ENCODE results near the gene SIAE.

The SIAE gene

GRCh38 chr11:124638500-124638899 lies 35.0 kb downstream of the SIAE start:
- Histone ChIP-seq H3K4me3 (ENCODE audit: low read length, poor library complexity, severe bottlenecking) (no peak overlapping the region), H3K79me2 (ENCODE audit: insufficient read depth, low read length) (no peaks in the 10 kb centered on the region), H3K9me3 (ENCODE audit: insufficient read depth, low read depth, low read length) (no peaks in the 10 kb centered on the region), H3F3A (ENCODE audit: low read depth) (no peaks in the 10 kb centered on the region), H2AFZ (ENCODE audit: low read length) (no peak overlapping the region), H3K9me2 (replicated peaks; ENCODE audit: low read depth, low read length) (no peaks in the 10 kb centered on the region), H3K36me3 (ENCODE audit: insufficient read depth, low read length) (peaks cover 36% of the 10 kb centered on the region; the same call in 1 of the 2 replicates), H3K27me3 (ENCODE audit: insufficient read depth, low read length, poor library complexity, severe bottlenecking) (no peaks in the 10 kb centered on the region), H3K4me2 (ENCODE audit: low read depth, low read length, poor library complexity, severe bottlenecking) (no peak overlapping the region), H3K9ac (ENCODE audit: low read depth, low read length, poor library complexity, severe bottlenecking) (no peak overlapping the region), H4K20me1 (ENCODE audit: insufficient read depth, low read length, poor library complexity, severe bottlenecking) (peaks cover 2% of the 10 kb centered on the region), H3K4me1 (ENCODE audit: insufficient read depth, low read length, poor library complexity, severe bottlenecking) (peaks cover 7% of the 10 kb centered on the region)
- no peak for TF ChIP-seq EZH2phosphoT487 (IDR thresholded peaks at IDR 0.05; ENCODE audit: borderline replicate concordance)
- no peak for TF ChIP-seq CTCF (conservative IDR thresholded peaks at IDR 0.05; ENCODE audit: low read length)

GRCh38 chr11:124635932-124636331 lies 37.6 kb downstream of the SIAE start:
- Histone ChIP-seq H3K9me2 (replicated peaks; ENCODE audit: low read depth, low read length) (no peaks in the 10 kb centered on the region), H3K9ac (ENCODE audit: low read depth, low read length, poor library complexity, severe bottlenecking) (no peak overlapping the region), H3K4me2 (ENCODE audit: low read depth, low read length, poor library complexity, severe bottlenecking) (no peak overlapping the region), H3K9me3 (ENCODE audit: insufficient read depth, low read depth, low read length) (no peaks in the 10 kb centered on the region), H3K4me3 (ENCODE audit: low read length, poor library complexity, severe bottlenecking) (no peak overlapping the region), H3K27me3 (ENCODE audit: insufficient read depth, low read length, poor library complexity, severe bottlenecking) (no peaks in the 10 kb centered on the region), H3K36me3 (ENCODE audit: insufficient read depth, low read length) (peaks cover 61% of the 10 kb centered on the region), H4K20me1 (ENCODE audit: insufficient read depth, low read length, poor library complexity, severe bottlenecking) (peaks cover 2% of the 10 kb centered on the region), H3K79me2 (ENCODE audit: insufficient read depth, low read length) (no peaks in the 10 kb centered on the region), H2AFZ (ENCODE audit: low read length) (no peak overlapping the region), H3F3A (ENCODE audit: low read depth) (no peaks in the 10 kb centered on the region), H3K4me1 (ENCODE audit: insufficient read depth, low read length, poor library complexity, severe bottlenecking) (no peaks in the 10 kb centered on the region)
- TF ChIP-seq EZH2phosphoT487 (IDR thresholded peaks at IDR 0.05; ENCODE audit: borderline replicate concordance) = no peak
- TF ChIP-seq CTCF (conservative IDR thresholded peaks at IDR 0.05; ENCODE audit: low read length) = no peak

GRCh38 chr11:124633355-124633754 lies 40.2 kb downstream of the SIAE start:
- peak; percentile 54 for TF ChIP-seq CTCF (conservative IDR thresholded peaks at IDR 0.05; ENCODE audit: low read length)
- no peak for TF ChIP-seq EZH2phosphoT487 (IDR thresholded peaks at IDR 0.05; ENCODE audit: borderline replicate concordance)
- no peaks in the 10 kb centered on the region for H3K9me3 ChIP-seq (ENCODE audit: insufficient read depth, low read depth, low read length)

More at GRCh38 chr11:124633355-124633754, 40.2 kb downstream of the SIAE start:
- Histone ChIP-seq H3K36me3 (ENCODE audit: insufficient read depth, low read length) (peaks cover 80% of the 10 kb centered on the region), H3K4me1 (ENCODE audit: insufficient read depth, low read length, poor library complexity, severe bottlenecking) (peaks cover 4% of the 10 kb centered on the region), H3K9ac (ENCODE audit: low read depth, low read length, poor library complexity, severe bottlenecking) (no peak overlapping the region), H3K4me2 (ENCODE audit: low read depth, low read length, poor library complexity, severe bottlenecking) (no peak overlapping the region), H2AFZ (ENCODE audit: low read length) (no peak overlapping the region), H3K79me2 (ENCODE audit: insufficient read depth, low read length) (no peaks in the 10 kb centered on the region; the same call in 1 of the 2 replicates), H3K27me3 (ENCODE audit: insufficient read depth, low read length, poor library complexity, severe bottlenecking) (no peaks in the 10 kb centered on the region), H3K9me2 (replicated peaks; ENCODE audit: low read depth, low read length) (no peaks in the 10 kb centered on the region), H4K20me1 (ENCODE audit: insufficient read depth, low read length, poor library complexity, severe bottlenecking) (peaks cover 2% of the 10 kb centered on the region), H3F3A (ENCODE audit: low read depth) (no peaks in the 10 kb centered on the region), H3K4me3 (ENCODE audit: low read length, poor library complexity, severe bottlenecking) (no peak overlapping the region)
